Measurements from ENCODE around the gene ATP9B. TPM values are rescaled to one million over a fixed set of nuclear protein-coding genes. Genes with fewer than 3 reads are reported as not detected.

ATP9B gene
- total and polyA plus RNA-seq, 4 donors = 12.6 to 77.0 (median 29.9) TPM

DNA sequence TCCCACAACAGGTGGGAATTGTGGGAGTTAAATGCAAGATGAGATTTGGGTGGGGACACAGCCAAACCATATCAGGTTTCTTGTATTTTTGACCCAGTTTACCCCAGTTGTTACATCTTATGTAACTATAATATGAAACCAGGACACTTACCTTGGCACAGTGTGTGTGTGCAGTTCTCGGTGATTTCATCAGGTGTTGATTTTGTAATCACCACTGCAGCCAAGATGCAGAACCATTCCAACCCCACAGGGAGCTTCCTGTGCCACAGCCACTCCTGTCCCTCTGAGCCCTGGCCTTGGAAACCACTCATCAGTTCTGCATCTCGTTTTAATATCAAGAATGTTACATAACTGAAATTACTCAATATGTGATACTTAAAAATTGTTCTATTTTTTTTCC is 31.8 kb downstream of the ATP9B start:
- H3K27me3 ChIP-seq (ENCODE audit: control insufficient read depth in 3 of 3, insufficient read depth in 3 of 3, low read length in 2 of 3) = no peaks in the 10 kb centered on the region
- 56 to 62% methylated on average over 2 of the region's 2 CpGs for WGBS, 2 donors
- H3K9ac ChIP-seq (ENCODE audit: insufficient read depth in 1 of 2, low read length in 2 of 2) = no peak overlapping the region
- peaks cover 0 to 5% (median 0%) of the 10 kb centered on the region in 5 donors for H3K4me1 ChIP-seq (ENCODE audit: control insufficient read depth in 5 of 5, insufficient read depth in 5 of 5, low read length in 5 of 5)
- H3K4me3 ChIP-seq = no peak overlapping the region
- H3K27ac ChIP-seq (ENCODE audit: low read depth in 1 of 2, low read length in 1 of 2) = no peak overlapping the region
- TF ChIP-seq, protein P1, sequence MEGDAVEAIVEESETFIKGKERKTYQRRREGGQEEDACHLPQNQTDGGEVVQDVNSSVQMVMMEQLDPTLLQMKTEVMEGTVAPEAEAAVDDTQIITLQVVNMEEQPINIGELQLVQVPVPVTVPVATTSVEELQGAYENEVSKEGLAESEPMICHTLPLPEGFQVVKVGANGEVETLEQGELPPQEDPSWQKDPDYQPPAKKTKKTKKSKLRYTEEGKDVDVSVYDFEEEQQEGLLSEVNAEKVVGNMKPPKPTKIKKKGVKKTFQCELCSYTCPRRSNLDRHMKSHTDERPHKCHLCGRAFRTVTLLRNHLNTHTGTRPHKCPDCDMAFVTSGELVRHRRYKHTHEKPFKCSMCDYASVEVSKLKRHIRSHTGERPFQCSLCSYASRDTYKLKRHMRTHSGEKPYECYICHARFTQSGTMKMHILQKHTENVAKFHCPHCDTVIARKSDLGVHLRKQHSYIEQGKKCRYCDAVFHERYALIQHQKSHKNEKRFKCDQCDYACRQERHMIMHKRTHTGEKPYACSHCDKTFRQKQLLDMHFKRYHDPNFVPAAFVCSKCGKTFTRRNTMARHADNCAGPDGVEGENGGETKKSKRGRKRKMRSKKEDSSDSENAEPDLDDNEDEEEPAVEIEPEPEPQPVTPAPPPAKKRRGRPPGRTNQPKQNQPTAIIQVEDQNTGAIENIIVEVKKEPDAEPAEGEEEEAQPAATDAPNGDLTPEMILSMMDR (IDR thresholded peaks at IDR 0.05; ENCODE audit: control extremely low read depth, extremely low read depth) = no peak
- no peaks in the 10 kb centered on the region for H3K9me3 ChIP-seq (ENCODE audit: control insufficient read depth in 4 of 4, insufficient read depth in 3 of 4, low read length in 3 of 4)
- ATAC-seq (ENCODE audit: insufficient read depth, low FRiP score) (no peak), DNase-seq (no peak)
- H3K36me3 ChIP-seq (ENCODE audit: control insufficient read depth in 4 of 4, insufficient read depth in 4 of 4, low read length in 4 of 4) = peaks cover 0 to 15% (median 5%) of the 10 kb centered on the region in 4 donors

DNA sequence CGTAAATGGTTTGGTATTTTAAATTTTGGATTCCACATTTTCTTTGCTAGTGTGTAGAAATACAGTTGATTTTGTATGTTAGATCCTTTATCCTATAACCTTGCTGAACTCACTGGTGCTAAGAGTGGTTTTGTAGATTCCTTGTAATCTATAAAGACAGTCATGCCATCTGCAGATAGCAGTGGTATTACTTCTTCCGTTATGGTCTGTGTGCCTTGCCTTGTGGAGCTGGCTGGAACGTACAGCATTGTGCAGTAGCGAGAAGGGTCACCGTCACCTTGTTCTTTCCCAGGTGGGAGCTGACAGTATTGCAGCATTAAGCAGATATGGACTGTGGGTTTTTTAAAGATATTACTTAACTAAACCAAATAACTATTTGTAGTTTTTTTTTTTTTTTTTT is 33.7 kb downstream of the ATP9B start:
- Histone ChIP-seq H3K9ac (ENCODE audit: insufficient read depth in 1 of 2, low read length in 2 of 2) (no peak overlapping the region), H3K36me3 (ENCODE audit: control insufficient read depth in 4 of 4, insufficient read depth in 4 of 4, low read length in 4 of 4) (peaks cover 0 to 11% (median 5%) of the 10 kb centered on the region in 4 donors), H3K9me3 (ENCODE audit: control insufficient read depth in 4 of 4, insufficient read depth in 3 of 4, low read length in 3 of 4) (no peaks in the 10 kb centered on the region), H3K27me3 (ENCODE audit: control insufficient read depth in 3 of 3, insufficient read depth in 3 of 3, low read length in 2 of 3) (no peaks in the 10 kb centered on the region), H3K4me3 (no peak overlapping the region), H3K27ac (ENCODE audit: low read depth in 1 of 2, low read length in 1 of 2) (no peak overlapping the region), H3K4me1 (ENCODE audit: control insufficient read depth in 5 of 5, insufficient read depth in 5 of 5, low read length in 5 of 5) (peaks cover 0 to 2% (median 0%) of the 10 kb centered on the region in 5 donors)
- no peak for ATAC-seq (ENCODE audit: insufficient read depth, low FRiP score)
- WGBS, 2 donors = 97 to 98% methylated on average over 5 of the region's 5 CpGs
- TF ChIP-seq, protein P1 (IDR thresholded peaks at IDR 0.05; ENCODE audit: control extremely low read depth, extremely low read depth) = no peak
- no peak for DNase-seq

DNA sequence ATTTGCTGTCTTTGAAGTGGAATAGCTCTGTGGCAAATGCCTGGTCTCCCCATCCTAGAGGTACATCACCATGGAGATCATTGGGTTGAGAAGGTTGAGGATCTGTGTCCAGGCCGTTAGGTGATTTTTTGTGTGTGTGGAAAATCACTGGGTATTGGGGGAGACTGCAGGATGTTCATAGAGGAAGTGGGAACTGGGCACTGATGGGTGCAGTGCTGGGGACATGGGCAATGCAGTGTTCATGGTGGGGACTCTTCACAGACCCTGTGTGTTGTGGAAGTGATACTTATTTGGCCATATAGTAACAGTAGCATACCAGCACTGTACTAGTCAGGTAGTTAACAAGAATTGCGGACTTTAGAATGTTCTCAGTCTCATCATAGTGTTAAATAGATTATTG is 34.9 kb downstream of the ATP9B start:
- no peak for DNase-seq
- peaks cover 0 to 8% (median 2%) of the 10 kb centered on the region in 4 donors for H3K36me3 ChIP-seq (ENCODE audit: control insufficient read depth in 4 of 4, insufficient read depth in 4 of 4, low read length in 4 of 4)
- TF ChIP-seq, protein P1 (IDR thresholded peaks at IDR 0.05; ENCODE audit: control extremely low read depth, extremely low read depth) = no peak
- H3K27me3 ChIP-seq (ENCODE audit: control insufficient read depth in 3 of 3, insufficient read depth in 3 of 3, low read length in 2 of 3) = no peaks in the 10 kb centered on the region
- 86 to 88% methylated on average over 2 of the region's 2 CpGs for WGBS, 2 donors
- H3K4me3 ChIP-seq = no peak overlapping the region
- ATAC-seq (ENCODE audit: insufficient read depth, low FRiP score) = no peak
- no peak overlapping the region for H3K27ac ChIP-seq (ENCODE audit: low read depth in 1 of 2, low read length in 1 of 2)
- no peaks in the 10 kb centered on the region for H3K9me3 ChIP-seq (ENCODE audit: control insufficient read depth in 4 of 4, insufficient read depth in 3 of 4, low read length in 3 of 4)
- H3K9ac ChIP-seq (ENCODE audit: insufficient read depth in 1 of 2, low read length in 2 of 2) = no peak overlapping the region
- H3K4me1 ChIP-seq (ENCODE audit: control insufficient read depth in 5 of 5, insufficient read depth in 5 of 5, low read length in 5 of 5) = peaks cover 0 to 6% (median 0%) of the 10 kb centered on the region in 5 donors

DNA sequence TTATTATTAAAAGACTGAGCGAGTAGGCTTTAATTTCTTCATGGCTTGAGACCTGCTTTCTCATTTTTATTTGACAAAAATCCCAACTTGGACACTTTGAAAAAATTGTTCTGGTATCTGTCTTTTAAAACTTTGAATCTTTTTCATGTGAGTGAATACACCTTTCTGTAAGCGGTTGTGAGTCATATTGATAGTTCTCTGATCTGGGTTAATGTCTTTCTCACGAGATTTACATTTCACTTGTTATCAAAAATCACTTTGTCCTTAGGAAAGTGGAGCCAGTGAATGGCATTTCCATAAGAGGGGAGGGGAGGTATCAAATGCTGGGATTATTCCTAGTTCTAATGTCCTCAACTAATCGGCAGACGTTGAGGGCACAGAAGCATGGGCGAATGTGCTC is 36.3 kb downstream of the ATP9B start:
- no peaks in the 10 kb centered on the region for H3K9me3 ChIP-seq (ENCODE audit: control insufficient read depth in 4 of 4, insufficient read depth in 3 of 4, low read length in 3 of 4)
- WGBS, 2 donors = 94% methylated on average over 6 of the region's 6 CpGs
- H3K9ac ChIP-seq (ENCODE audit: insufficient read depth in 1 of 2, low read length in 2 of 2) = no peak overlapping the region
- H3K27ac ChIP-seq (ENCODE audit: low read depth in 1 of 2, low read length in 1 of 2) = no peak overlapping the region
- no peak overlapping the region for H3K4me3 ChIP-seq
- peaks cover 0 to 6% (median 0%) of the 10 kb centered on the region in 5 donors for H3K4me1 ChIP-seq (ENCODE audit: control insufficient read depth in 5 of 5, insufficient read depth in 5 of 5, low read length in 5 of 5)
- no peak for DNase-seq
- peaks cover 0 to 5% (median 2%) of the 10 kb centered on the region in 4 donors for H3K36me3 ChIP-seq (ENCODE audit: control insufficient read depth in 4 of 4, insufficient read depth in 4 of 4, low read length in 4 of 4)
- H3K27me3 ChIP-seq (ENCODE audit: control insufficient read depth in 3 of 3, insufficient read depth in 3 of 3, low read length in 2 of 3) = no peaks in the 10 kb centered on the region
- TF ChIP-seq, protein P1 (IDR thresholded peaks at IDR 0.05; ENCODE audit: control extremely low read depth, extremely low read depth) = no peak
- ATAC-seq (ENCODE audit: insufficient read depth, low FRiP score) = no peak

All from lung (tissue), 12 donors.